ENCODE data around the gene RNF130.
A peak's percentile ranks its signal among the peaks of the same experiment; 100 is the strongest.

The RNF130 gene

DNA sequence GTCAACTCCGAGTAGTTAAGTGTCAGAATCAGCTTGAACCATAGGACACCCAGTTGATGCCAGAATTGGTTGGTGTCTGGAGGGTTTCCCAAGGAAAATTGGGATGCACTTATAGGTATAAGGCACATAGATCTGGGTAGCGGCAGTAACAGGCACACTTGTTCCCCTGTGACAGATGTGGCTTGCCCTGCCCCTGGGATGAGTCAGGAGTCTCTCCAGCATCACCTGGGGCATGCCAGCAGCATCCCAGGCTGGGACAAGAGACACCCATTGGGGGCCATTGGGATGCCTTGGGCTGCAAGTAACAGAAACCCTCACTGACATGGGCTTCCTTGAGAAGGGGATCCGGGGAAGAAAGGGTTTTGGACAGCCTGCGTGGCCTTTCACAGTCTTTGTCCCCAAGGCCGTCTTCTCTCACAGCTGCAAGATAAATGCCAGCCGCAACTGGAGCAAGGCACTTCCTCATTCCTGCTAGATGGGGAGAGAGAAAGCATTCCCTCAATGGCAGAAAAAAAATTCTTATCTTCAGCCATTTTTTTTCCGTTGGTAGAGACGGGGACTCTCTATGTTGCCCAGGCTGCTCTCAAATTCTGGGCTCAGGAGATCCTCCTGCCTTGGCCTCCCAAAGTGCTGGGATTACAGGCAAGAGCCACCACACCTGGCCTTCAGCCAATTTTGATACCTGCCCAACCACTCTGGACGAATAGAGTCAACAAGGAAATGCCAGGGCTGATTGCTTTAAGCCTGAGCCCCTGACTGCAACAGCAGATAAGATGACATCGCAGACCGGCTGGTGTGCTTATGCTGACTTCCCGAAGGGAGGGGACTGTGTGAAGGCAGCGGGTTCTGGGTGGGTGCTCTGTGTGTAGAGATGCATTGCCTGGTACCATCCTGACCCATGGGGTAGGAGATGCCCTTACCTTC, 13.3 kb upstream of the RNF130 start:
- peak; percentile 41 for DNase-seq

DNA sequence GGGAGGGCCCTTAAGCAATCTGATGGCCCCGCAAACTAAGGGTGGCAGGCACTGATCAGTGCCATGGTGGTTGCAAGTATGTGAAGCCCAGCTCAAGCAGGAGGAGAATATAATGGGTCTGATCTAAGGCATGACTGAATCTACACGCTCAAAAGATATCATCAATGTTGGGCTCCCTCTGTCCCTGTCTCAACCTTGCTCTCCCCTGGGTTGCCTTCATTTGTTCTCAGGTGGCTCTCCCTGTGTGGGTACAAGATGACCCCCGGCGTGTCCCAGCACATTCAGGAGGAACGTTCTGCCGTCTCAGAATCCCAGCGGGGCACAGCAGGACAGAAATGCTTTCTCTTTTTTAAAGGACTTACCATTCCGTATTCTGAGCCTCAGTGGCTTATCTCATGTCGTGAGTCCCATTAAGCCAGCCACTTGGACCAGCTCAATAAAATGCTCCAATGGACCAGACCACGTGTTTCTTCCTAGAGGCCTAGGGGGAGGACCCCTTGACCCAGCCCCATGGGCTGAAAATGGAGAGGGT, 12.0 kb upstream of the RNF130 start:
- DNase-seq: no peak

DNA sequence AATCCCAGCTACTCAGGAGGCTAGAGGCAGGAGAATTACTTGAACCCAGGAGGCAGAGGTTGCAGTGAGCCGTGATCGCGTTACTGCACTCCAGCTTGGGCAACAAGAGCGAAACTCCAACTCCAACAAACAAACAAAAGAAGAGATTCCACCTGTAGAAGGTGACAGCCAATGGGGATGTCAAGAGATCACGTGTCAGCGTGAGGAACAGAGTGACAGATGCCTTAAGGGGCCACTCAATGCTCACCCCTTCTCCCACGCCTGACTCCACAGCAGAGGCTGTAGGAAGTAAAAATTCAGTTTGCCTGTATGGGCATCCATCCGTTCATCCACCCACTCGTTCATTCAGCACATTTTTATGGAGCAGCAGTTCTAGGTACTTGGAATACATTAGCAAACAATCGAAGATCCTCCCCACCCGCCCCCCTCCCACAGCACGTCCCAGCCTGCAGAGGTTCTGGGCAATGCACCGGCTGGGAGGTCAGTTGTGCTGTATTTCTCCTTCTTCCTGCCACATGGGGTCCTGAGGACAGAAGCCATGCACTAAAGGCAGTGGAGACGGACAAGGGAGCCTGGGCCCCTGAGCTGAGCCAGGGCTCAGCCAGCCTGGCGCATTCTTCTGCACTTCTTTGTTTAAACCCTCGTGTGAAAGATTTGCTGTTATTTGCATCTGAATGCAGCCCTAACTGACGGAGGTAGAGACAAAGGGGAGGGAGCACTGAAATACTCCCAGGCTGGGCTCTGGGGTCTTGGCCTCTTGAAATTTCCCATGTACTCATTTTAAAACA, 11.3 kb upstream of the RNF130 start:
- DNase-seq: no peak

DNA sequence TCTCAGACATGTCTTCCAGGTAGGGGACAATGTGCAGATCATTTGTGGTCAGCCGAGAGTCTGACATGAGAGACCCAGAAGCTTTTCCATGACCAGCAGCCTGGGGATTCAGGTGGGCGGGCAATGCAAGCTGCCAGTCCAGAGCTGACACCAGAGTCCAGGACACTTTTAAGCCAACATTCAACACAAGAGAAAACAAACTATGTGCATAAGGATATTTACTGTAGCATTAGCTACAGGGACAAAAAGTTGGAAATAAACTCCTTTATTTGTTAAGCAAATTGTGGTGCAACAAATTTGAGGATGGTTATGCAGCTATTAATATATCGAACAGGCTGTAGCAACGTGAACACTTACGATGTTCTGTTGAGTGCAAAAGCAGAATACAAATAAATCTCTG, 9.9 kb upstream of the RNF130 start:
- DNase-seq: no peak

DNA sequence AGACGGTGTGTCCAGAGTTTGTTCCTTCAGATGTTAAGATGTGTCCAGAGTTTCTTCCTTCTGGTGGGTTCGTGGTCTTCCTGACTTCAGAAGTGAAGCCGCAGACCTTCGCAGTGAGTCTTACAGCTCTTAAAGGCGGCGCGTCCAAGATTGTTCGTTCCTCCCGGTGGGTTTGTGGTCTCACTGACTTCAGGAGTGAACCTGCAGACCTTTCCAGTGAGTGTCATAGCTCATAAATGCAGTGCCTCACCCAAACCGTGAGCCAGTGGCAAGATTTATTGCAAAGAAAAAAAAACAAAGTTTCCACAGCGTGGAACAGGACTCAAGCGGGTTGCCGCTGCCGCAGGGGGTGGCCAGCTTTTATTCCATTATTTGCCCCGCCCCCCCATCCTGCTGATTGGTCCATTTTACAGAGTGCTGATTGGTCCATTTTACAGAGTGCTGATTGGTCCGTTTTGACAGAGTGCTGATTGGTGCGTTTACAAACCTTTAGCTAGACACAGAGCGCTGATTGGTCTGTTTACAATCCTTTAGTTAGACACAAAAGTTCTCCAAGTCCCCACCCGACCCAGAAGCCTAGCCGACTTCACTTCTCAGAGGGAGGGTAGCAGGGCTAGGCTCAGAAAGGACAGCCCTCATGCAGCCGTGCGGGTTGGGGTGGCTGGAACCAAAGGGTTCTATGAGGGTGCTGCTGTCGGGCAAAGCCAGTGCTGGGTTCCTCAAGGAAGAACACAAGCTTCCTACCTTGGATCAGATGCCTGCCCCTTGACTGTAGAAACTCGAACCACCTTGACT, 9.1 kb upstream of the RNF130 start:
- DNase-seq: no peak

DNA sequence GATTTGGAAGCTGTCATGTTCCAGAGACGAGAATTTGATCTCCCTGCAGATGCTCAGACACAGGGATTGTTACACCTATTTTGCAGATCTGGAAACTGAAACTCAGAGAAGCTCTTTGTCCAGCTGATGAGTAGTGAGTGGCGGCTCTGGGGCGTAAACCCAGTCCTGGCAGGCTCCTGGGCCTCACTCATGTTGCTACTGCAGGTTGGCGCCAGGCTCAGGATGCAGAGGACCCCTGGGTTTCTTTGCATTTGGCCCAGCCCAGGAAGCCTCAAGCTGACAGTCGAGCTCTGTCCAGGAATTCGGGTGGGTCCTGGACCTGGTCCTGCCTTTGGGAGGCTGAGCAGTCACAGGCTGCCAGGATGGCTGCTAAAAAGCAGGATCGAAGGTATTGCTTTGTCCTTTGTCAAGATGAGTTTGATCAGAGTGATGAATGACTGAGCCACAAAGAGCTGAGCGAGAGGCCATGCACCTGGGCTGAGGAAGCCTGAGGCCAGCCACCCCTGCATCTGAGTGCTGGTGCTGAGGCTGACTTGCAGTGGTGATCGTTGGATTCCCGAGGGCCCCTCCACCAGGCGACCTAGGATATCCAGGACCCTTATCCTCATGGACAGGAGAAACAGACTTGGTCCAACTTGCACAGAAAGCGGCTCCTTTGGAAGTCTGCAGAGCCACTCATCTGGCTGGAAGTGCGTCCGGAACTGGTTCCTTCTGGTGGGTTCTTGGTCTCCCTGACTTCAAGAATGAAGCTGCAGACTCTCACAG, 8.3 kb upstream of the RNF130 start:
- no peak for DNase-seq

DNA sequence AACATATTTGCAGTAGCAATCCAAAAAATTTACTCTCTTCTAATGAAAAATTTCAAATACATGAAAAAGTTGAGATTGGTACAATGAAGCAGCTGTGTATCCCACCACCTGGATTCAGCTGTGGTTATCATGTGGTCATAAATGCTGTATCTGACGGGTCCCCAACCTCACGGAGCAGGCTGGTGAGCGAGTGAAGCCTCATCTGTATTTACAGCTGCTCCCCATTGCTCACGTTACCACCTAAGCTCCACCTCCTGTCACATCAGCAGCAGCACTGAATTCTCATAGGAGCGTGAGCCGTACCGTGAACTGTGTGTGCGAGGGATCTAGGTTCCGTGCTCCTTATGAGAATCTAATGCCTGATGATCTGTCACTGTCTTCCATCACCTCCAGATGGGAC, 6.8 kb upstream of the RNF130 start:
- DNase-seq: no peak

DNA sequence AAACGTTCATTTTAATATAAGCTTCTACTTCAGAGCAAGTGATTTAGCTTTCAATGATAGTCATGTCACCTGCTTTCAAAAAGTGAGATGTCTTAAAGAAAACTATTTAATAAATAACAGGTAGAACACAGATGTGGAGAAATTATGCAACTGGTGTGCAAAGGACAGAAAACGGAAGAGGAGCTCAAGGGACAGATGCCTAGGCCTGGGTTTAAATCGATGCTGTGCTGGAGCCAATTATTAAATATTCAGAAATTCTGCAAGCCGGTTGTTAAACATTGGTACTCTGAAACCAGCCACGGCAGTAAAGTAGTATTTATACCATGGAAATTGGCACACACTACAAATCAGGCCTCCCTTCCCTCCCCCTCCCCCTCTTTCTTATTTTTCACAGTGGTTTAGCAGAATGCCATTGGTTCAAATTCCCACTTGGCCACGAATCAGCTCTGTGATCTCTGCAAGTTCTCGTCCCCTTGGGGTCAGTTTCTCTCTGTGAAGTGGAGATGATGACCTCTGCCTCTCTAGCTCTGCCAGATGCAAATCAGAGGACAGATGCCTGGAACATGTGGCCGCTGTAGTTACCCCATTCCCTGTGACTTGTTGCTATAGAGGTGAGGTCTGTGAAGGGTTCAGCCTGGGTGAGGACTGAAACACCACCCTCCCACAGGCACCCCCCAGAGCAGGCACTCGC, 6.2 kb upstream of the RNF130 start:
- DNase-seq: no peak

DNA sequence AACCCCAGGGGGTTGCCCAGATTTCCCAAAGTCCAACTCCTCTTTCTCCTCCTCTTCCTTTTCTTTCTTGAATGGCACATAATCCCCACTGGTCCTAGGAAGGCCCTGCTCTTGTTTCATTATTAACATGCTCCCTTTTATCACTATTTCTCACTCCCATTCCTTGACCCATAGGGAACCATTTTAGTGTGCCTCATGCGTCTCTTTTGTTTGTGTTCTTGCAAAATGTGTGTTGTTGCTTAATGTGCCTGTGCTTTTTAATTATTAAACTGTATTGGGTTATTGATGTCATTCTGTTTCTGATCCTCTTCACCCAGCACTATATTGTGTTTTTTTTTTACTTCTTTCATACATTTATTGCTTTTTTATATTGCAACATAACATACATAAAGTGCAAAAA, 4.1 kb upstream of the RNF130 start:
- no peak for DNase-seq

DNA sequence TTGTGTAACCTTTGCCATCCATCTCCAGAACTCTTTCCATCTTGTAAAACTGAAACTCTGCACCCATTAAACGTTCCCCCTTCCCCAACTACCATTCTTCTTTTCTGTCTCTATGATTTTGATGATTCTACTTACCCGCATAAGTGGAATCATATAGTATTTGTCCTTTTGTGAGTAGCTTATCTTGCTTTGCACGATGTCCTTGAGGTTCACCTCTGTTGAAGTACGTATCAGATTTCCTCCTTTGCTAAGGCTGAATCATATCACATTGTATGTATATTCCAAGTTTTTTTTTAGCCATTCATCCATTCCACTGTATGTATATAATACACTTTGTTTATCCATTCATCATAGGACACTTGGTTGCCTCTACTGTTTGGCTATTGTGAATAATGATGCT, 2.9 kb upstream of the RNF130 start:
- no peak for DNase-seq

DNA sequence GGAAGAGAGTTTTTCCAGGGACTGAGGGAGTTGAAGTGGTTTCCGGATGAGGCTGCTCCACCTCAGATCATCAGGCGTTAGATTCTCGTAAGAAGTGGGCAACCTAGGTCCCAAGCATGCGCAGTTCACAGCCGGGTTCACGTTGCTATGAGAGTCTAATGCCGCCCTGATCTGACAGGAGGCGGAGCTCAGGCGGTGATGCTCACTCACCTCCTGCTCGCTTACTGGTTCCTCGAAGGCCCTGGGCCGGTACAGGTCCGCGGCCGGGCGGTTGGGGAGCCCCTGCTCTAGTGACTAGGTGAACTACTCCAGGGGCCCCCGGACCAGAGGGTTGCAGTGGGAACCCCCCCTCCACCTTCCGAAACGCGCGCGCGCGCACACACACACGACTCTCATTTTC, 997 bp upstream of the RNF130 start:
- no peak for DNase-seq

DNA sequence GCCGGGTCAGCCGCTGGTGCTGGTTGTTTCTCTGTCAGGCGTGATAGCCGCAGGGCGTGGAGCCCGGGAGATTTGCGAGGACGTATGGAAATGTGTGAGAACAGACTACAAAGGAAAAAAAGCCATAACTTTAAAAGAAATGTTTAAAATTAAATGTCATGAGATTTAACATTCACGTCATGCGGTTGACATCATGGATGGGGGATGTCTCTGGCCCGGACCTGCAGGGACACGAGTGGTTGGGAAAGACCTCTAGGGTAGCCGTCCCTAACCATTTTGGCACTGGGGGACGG, 643 bp upstream of the RNF130 start:
- DNase-seq: no peak

DNA sequence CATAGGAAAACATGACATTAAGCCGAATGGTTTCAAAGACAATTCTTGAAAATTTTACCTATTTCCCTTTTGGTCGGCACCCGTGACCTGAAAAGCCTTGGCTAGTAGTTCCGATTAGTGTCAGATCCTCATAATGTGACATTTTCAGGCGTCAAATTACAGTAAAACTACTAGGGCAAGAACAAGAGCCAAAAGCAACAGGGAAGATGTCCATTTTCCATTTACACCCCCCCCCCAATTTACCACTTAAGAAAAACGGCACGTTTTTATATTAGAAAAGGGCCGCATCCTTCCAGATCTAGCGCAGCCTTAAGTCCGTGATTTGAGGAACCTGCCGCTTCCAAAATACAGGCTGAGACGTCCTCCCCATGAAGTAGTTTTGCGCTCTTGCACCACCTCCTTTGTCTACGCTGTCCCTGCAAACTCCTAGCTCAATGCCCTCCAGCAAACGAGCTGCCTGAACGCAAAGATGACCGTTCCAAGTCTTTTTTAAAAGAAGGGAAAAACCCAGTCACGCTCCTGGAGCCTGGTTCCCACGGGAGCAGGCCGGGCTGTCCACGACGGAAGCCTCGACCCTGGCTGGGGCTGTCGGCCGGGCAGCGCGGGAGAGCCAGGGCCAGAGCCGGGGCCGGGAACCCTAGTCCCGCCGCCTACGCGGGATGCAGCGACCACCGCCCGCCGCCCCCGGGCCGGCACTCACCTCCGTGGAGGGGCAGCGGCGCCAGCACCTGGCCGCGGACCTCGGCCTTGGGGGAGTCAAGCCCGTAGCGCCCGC, 616 bp downstream of the RNF130 start:
- no peak for DNase-seq

DNA sequence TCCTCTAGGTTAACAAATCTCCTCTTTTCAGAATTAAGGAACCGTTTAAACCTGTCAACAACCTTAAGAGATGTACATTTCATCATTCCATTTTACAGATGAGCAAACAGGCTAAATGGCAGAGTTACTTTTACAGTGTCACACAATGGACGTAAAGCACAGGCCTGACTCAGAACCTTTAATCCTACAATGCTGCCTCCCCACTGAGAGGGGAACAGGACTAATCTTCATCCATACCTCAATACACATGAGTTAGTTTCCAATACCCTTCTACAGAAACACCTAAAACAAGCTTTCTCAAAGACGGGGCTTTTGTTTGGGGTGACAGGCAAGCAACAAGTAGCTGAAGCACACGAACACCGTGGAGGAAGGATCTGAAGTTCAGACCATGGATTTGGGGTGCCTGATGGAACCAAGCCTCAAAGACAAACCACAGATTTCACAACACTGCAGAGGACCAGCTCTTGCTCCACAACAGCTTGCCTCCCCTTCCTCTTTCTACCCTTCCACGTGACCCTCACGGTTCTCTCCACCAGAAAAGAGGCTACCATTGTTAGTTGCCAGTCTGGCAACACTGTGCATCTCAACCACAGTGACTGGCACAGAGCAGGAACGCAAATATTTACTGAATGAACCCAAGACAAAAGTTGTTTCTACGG, 1.8 kb downstream of the RNF130 start:
- DNase-seq: no peak

DNA sequence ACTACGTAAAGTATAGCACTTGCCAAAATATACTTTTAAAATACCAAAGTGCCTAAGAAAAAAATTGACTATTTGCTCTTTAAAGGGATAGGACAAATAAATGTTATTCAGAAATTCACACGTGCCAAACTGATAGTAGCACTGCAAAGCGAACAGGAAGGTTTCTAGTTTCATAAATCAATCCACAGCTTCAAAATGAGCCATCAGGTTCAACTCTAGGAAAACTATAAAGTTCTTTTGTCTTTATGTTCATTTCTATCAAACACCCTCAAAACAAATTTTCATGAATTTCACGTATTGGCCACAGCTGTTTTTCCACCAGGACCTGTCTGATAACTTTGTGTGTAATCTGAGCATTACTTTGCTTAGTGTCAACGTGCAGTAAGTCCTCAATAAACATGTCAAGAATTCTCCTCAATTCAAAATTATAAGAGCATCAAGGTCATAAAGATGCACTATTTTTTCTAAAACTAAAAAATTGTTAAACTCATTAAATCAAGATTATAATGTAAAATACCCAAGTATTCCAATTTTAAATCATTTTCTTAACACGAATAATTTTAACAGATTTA, 3.0 kb downstream of the RNF130 start:
- DNase-seq: no peak

DNA sequence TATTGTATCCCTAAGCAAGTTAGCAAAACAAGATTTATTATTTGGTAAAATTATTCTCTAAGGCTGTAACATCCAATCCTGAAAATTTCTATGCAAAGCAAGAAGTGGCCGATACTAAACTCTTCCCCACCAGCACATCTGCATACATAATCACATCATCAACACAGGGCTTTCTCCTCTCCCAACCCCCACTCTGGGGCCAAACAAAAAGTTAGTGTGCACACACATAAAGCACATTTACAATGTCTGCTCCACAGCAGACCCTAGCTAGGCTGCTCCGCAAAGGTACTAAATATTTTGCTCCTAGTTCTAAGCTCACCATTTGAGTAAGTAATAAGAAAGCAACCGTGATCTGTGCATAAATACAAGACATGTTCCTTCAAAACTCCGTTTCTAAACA, 3.6 kb downstream of the RNF130 start:
- no peak for DNase-seq

DNA sequence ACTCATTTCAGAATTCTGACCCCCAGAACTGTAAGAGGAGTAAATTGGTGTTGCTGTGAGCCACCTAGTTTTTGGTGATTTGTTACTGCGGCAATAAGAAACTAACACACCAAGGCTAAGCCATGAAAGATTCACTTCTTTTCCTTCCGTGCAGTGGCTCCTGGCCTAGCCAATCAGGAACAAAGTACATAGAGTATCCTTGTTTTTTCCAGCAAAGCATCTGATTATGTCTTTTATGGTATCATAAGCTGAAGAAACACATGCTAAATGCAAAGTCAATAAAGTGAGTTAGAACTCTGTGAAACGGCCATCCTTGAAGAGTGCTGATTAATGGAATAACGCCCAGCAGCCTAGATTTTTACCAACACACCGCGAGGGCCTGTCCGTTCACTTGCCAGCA, 11.4 kb downstream of the RNF130 start:
- no peak for DNase-seq

DNA sequence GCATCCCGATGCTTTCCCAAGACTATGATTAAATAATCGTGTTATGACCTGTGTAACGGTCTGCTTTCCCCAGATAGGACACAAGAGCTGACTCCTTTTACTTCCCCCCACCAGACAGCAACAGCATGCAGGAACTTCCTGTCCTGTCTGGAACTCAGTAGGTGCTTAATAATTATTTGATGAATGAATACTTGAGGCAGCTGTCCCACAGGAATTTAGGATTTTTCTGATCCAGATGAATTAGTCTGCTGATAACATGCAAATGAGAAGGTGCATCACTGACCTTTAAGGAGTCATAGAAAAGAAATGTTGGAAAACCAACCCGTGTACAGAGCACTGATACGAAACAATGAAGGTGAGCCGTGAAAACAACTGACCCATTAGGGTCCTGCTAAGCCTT, 12.2 kb downstream of the RNF130 start:
- DNase-seq: no peak

DNA sequence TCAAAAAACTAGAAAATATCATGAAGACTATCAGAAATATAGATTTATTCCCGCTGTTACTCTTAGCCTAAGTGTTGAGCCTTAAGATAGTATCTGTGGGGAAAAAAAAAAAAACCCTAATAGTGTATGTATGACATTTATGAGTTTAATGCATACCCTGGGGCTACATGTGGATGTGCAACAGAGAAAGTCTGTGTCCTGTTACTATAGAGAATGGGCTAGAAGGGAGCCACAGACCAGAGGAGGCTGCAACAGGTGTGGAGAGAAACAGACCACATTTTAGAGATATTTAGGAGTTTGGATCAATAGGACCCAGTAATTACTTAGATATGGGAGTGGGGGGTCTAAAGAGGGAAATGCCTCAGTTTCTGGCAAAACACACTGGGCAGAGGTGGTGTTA, 15.4 kb downstream of the RNF130 start:
- no peak for DNase-seq

DNA sequence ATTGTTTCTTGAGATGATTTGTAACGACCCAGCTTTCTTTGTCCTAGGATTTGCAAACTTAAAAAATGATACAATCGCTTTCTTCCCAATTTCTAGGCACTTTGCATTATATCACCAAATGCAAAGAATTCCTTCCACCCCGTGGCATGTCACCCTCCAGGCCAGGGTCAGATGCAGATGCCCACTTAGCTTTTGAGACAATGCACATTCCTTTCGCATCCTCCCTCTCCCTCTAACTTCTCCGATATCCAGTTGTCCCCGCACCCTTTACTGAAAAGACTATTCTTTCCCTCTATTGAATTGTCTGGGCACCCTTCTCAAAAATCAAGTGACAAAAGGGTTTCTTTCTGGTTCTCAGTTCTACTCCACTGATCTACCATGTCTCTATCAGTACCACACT, 17.3 kb downstream of the RNF130 start:
- DNase-seq: no peak
